K562 (cell line): Measurements from ENCODE around the gene TSG101. TPM values are rescaled to one million over a fixed set of nuclear protein-coding genes. Genes with fewer than 3 reads are reported as not detected.

Source experiments
- CBX8 ChIP-seq: fragments of 200-600 bp; sonication (generic); IDR thresholded peaks from 2 replicates; pipeline ENCODE4 v1.6.1; 2012; ENCODE audit warnings: borderline replicate concordance, mixed run types, low read depth, mild to moderate bottlenecking, moderate library complexity, mixed read lengths, low read length, control low read depth, inconsistent platforms; ENCODE audit not compliant: poor library complexity, severe bottlenecking; ENCODE audit errors: extremely low read depth
- ELF2 ChIP-seq: fragments of 250-450 bp; sonication (Bioruptor Pico); IDR thresholded peaks from 2 replicates; pipeline ENCODE4 v1.5.0; 2021; ENCODE audit warnings: mild to moderate bottlenecking
- EP400 ChIP-seq: fragments of 450-650 bp; IDR thresholded peaks from 2 replicates; pipeline ENCODE4 v1.6.1; 2017; ENCODE audit warnings: antibody characterized with exemption, mild to moderate bottlenecking, moderate library complexity
- ETV5 ChIP-seq: sonication (generic); formaldehyde crosslinking; IDR thresholded peaks from 2 replicates; pipeline ENCODE4 v1.4.0; 2020; ENCODE audit warnings: low read depth, mild to moderate bottlenecking, missing genetic modification reagents
- FOXK1 ChIP-seq: sonication (generic); formaldehyde crosslinking; IDR thresholded peaks from 2 replicates; pipeline ENCODE4 v1.8.0; 2022; ENCODE audit warnings: missing genetic modification reagents, mild to moderate bottlenecking, borderline replicate concordance
- FOXP1 ChIP-seq: sonication (generic); formaldehyde crosslinking; IDR thresholded peaks from 2 replicates; pipeline ENCODE4 v1.8.0; 2022; ENCODE audit warnings: mild to moderate bottlenecking, missing genetic modification reagents
- GATAD2B ChIP-seq: fragments of 450-650 bp; IDR thresholded peaks from 2 replicates; pipeline ENCODE4 v1.6.1; 2017; ENCODE audit warnings: mild to moderate bottlenecking, borderline replicate concordance
- HDAC8 ChIP-seq: fragments of 450-650 bp; IDR thresholded peaks from 2 replicates; pipeline ENCODE4 v1.6.1; 2016; ENCODE audit warnings: mild to moderate bottlenecking, missing genetic modification characterization, moderate library complexity, missing compliant biosample characterization
- HDGF ChIP-seq: fragments of 450-650 bp; IDR thresholded peaks from 2 replicates; pipeline ENCODE4 v1.6.1; 2016
- KAT2B ChIP-seq: IDR thresholded peaks from one replicate; pipeline ENCODE4 v1.6.1; 2012; ENCODE audit warnings: low read depth, mild to moderate bottlenecking, control low read depth, inconsistent platforms, low read length, moderate library complexity
- KLF10 ChIP-seq: fragments of 250-450 bp; sonication (Bioruptor Pico); IDR thresholded peaks from 2 replicates; pipeline ENCODE4 v1.6.1; 2021; ENCODE audit warnings: matching md5 sums
- MAZ ChIP-seq, 2 experiments: fragments of 450-650 bp in 1 of 2; sonication (generic) in 1 of 2; formaldehyde crosslinking; IDR thresholded peaks in 1 of 2; conservative IDR thresholded peaks in 1 of 2; 2 replicates each; pipeline versions ENCODE4 v1.4.0 to v1.5.0; 2020; ENCODE audit warnings: mild to moderate bottlenecking in 1 of 2, missing genetic modification reagents in 1 of 2
- MTF1 ChIP-seq: fragments of 250-450 bp; sonication (Bioruptor Pico); IDR thresholded peaks from 2 replicates; pipeline ENCODE4 v1.9.0; 2021; ENCODE audit warnings: moderate library complexity, mild to moderate bottlenecking, inconsistent platforms, borderline replicate concordance
- MXD1 ChIP-seq: fragments of 250-450 bp; sonication (Bioruptor Pico); IDR thresholded peaks from 2 replicates; pipeline ENCODE4 v1.8.0; 2021; ENCODE audit warnings: borderline replicate concordance, mild to moderate bottlenecking, moderate library complexity; ENCODE audit not compliant: poor library complexity, severe bottlenecking
- NCOR1 ChIP-seq: fragments of 450-650 bp; IDR thresholded peaks from 2 replicates; pipeline ENCODE4 v1.6.1; 2016; ENCODE audit warnings: mild to moderate bottlenecking, moderate library complexity
- NFE2 ChIP-seq: IDR thresholded peaks from 2 replicates; pipeline ENCODE4 v1.6.1; 2014; ENCODE audit warnings: antibody characterized with exemption, low read depth
- ZFP1 ChIP-seq: fragments of 450-650 bp; formaldehyde crosslinking; IDR thresholded peaks from 2 replicates; pipeline ENCODE4 v1.4.0; 2020; ENCODE audit warnings: mild to moderate bottlenecking, mixed read lengths
- ZNF165 ChIP-seq: fragments of 250-450 bp; sonication (Bioruptor Pico); IDR thresholded peaks from 2 replicates; pipeline ENCODE4 v1.4.0; 2020; ENCODE audit warnings: borderline replicate concordance
- ZNF197 ChIP-seq: fragments of 200-800 bp; sonication (Bioruptor generic); IDR thresholded peaks from 2 replicates; pipeline ENCODE4 v1.6.1; 2016; ENCODE audit warnings: low read depth, missing genetic modification characterization, missing compliant biosample characterization
- polyA plus RNA-seq, 8 experiments: library from polyadenylated mRNA; depleted of rRNA in 4 of 8; stranded (reverse) in 5 of 8; unstranded in 3 of 8; fragments of >200 nt; fragmentation: Nextera tagmentation in 2 of 8; fragmentation: Illumina TruSeq in 1 of 8; extraction: Ambion mirVana in 2 of 8; extraction: Trizol in 1 of 8; gene quantifications; 2 replicates each; pipeline versions ENCODE4 v1.2.1 to v1.2.3, GENCODE V29; 2011 to 2014; ENCODE audit warnings: inconsistent platforms in 1 of 8, missing spikeins in 1 of 8
- total RNA-seq, 7 experiments: library from RNA; depleted of rRNA in 6 of 7; stranded (reverse); fragments of >200 nt in 6 of 7; fragmentation: Illumina TruSeq in 2 of 7; extraction: Trizol in 2 of 7; gene quantifications; 2 replicates each; pipeline versions ENCODE4 v1.2.1 to v1.2.3, GENCODE V29; 2011 to 2021; ENCODE audit warnings: low replicate concordance in 1 of 7
- TF ChIP-seq, protein P1 (sequence below): fragments of 450-650 bp; IDR thresholded peaks from 2 replicates; pipeline ENCODE4 v1.6.1; 2016; ENCODE audit warnings: low read depth

TSG101 gene
- total and polyA plus RNA-seq, 9 of the 15 experiments (the other 6 are each of a cell fraction or from before 2014, with no cell fraction given) = 24.6 to 141 (median 60.0) TPM

DNA sequence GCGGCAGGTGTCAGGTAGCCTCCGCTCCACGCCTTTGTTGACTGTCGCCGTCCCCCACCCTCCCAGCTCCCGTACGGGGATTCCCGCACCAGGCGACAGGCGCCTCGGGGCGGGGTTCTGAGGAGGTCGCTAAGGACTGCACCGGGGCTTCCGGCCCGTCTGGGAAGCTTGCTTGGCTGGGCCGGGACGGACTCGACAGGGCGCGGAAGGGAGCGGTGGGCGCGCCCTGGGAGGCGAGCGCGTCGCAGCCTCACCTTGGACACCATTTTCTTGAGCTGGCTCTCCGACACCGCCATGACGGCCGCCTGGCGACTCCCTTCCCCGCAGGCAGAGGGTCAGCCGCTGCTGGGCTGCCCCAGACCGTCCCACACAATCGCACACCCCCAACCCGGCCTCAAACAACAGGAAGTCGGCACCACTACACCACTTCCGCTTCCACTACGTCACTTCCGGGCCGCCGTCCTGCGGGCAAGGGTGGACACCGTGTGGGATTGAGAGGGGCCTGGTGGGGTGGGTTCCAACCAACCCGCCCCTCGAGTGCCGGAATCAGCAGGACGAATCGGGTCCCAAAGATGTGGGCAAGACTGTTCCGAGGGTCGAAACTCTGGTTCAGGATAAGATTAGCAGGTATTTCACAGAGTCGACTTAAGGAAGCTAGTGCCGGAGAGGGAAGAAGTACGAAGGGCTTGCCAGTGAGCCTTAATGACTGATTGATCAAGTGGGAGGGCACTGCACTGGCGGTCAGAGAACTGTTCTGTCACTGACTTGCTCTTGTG lies at the start of gene TSG101 (continued):
- TF ChIP-seq ZFP1 (CRISPR knock-in tag) (no peak), MXD1 (CRISPR knock-in tag) (no peak), ETV5 (CRISPR knock-in tag) (peak; percentile 92), CBX8 (no peak), NCOR1 (peak; percentile 41; the same call in 1 of the 2 replicates), MTF1 (CRISPR knock-in tag) (no peak), GATAD2B (no peak; the same call in 1 of the 2 replicates), KLF10 (CRISPR knock-in tag) (no peak), ZNF197 (CRISPR knock-in tag) (no peak), ELF2 (peak; percentile 91), HDAC8 (tag) (peak; percentile 78), EP400 (peak; percentile 94), KAT2B (no peak), ZNF165 (CRISPR knock-in tag) (no peak), HDGF (no peak), FOXP1 (CRISPR knock-in tag) (peak; percentile 67; the same call in 1 of the 2 replicates), NFE2 (no peak), MAZ (CRISPR knock-in tag; conservative IDR thresholded peaks at IDR 0.05 in 1 of 2, IDR thresholded peaks at IDR 0.05 in 1 of 2) (peak; percentile 81 to 84), FOXK1 (CRISPR knock-in tag) (peak; percentile 28; the same call in 1 of the 2 replicates)
- TF ChIP-seq, protein P1, sequence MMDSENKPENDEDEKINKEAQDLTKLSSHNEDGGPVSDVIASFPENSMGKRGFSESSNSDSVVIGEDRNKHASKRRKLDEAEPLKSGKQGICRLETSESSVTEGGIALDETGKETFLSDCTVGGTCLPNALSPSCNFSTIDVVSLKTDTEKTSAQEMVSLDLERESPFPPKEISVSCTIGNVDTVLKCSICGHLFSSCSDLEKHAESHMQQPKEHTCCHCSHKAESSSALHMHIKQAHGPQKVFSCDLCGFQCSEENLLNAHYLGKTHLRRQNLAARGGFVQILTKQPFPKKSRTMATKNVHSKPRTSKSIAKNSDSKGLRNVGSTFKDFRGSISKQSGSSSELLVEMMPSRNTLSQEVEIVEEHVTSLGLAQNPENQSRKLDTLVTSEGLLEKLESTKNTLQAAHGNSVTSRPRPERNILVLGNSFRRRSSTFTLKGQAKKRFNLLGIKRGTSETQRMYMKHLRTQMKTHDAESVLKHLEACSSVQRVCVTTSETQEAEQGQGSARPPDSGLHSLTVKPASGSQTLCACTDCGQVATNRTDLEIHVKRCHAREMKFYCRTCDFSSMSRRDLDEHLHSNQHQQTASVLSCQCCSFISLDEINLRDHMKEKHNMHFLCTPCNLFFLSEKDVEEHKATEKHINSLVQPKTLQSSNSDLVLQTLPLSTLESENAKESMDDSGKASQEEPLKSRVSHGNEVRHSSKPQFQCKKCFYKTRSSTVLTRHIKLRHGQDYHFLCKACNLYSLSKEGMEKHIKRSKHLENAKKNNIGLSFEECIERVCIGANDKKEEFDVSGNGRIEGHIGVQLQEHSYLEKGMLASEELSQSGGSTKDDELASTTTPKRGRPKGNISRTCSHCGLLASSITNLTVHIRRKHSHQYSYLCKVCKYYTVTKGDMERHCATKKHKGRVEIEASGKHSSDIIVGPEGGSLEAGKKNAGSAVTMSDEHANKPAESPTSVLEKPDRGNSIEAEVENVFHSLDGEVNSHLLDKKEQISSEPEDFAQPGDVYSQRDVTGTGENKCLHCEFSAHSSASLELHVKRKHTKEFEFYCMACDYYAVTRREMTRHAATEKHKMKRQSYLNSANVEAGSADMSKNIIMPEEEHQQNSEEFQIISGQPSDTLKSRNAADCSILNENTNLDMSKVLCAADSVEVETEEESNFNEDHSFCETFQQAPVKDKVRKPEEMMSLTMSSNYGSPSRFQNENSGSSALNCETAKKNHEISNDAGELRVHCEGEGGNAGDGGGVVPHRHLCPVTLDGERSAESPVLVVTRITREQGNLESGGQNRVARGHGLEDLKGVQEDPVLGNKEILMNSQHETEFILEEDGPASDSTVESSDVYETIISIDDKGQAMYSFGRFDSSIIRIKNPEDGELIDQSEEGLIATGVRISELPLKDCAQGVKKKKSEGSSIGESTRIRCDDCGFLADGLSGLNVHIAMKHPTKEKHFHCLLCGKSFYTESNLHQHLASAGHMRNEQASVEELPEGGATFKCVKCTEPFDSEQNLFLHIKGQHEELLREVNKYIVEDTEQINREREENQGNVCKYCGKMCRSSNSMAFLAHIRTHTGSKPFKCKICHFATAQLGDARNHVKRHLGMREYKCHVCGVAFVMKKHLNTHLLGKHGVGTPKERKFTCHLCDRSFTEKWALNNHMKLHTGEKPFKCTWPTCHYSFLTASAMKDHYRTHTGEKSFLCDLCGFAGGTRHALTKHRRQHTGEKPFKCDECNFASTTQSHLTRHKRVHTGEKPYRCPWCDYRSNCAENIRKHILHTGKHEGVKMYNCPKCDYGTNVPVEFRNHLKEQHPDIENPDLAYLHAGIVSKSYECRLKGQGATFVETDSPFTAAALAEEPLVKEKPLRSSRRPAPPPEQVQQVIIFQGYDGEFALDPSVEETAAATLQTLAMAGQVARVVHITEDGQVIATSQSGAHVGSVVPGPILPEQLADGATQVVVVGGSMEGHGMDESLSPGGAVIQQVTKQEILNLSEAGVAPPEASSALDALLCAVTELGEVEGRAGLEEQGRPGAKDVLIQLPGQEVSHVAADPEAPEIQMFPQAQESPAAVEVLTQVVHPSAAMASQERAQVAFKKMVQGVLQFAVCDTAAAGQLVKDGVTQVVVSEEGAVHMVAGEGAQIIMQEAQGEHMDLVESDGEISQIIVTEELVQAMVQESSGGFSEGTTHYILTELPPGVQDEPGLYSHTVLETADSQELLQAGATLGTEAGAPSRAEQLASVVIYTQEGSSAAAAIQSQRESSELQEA = peak; percentile 65
